NCI-H2107 treated with DMSO at 0.1 percent for 48 hours (cell line): ENCODE measurements around the gene MARCHF9.

ENCODE experiments used
- DNase-seq: peaks from one replicate; lab custom pipeline; 2025; ENCODE audit not compliant: unreplicated experiment; lab: John Stamatoyannopoulos, UW

The MARCHF9 gene

DNA sequence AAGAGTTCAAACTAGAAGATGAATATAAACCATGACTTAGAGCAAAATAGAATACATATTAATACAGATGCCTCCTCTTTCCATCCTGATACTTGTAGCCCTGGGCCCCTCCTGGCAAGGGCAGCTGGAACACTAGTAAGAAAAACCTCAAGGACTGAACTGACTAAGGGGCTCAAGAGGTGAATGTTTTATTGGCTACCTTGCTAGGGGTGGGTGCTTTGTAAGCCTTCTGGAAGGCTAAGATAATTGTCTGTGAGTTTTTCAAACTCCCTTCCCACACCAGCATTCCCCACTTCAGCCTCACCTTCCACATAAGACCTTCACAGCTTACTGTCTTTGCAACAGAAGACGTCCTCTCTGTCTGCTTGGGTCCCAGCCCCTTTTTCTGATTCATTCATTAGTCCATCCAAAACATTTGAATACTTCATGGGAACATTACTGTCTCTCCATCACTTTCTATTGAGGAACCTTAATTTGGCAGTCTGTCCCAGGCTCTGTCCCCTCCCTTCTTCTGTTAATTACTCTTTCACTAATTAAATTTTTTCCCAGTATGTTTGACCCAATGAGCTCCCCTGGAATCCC lies 1.1 kb upstream of the MARCHF9 start:
- no peak for DNase-seq

DNA sequence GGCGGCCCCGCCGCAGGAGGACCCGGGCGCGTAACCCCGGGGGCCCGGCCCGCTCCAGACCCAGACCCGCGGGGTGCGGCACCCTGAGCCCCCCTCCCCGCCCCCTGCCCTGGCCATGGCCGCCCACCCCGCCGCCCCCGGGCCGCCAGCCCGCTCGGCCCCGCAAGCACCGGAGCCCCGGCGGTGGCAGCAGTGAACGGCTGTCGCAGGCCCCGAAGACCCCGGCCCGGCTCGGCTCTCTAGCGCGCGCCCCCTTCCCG lies 221 bp downstream of the MARCHF9 start:
- DNase-seq: no peak

DNA sequence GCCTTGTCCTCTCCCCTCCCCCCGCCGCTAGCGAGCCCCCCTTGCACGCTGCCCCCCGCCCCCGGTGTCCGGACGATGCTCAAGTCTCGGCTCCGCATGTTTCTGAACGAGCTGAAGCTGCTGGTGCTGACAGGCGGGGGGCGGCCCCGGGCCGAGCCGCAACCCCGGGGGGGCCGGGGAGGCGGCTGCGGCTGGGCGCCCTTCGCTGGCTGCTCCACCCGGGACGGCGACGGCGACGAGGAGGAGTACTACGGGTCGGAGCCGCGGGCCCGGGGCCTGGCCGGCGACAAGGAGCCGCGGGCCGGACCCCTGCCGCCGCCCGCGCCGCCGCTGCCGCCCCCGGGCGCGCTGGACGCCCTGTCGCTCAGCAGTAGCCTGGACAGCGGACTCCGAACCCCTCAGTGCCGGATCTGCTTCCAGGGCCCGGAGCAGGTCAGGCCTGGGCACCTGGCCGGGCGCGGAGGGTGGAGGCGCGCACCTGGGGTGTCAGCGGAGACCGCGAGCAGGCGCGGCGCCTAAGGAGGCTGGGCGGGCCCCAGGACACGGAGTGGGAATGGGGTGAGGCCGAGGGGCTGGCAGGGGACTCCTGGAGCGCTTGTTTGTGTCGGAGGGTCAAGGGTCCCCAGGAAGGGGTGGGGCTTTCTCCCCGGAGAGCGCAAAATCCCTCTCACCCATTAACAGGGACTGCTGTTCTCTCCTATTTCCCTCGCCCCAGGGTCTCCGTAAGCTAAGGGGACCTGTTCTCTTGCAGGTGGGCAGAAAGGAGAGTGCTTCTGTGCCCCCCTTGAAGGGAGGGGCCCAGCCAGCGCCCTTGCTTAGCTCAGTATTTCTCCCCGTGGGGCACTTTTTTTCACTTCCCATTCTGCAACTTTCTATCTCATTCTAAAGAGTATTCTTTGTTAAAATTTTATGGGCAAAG lies 810 bp downstream of the MARCHF9 start:
- DNase-seq: no peak

DNA sequence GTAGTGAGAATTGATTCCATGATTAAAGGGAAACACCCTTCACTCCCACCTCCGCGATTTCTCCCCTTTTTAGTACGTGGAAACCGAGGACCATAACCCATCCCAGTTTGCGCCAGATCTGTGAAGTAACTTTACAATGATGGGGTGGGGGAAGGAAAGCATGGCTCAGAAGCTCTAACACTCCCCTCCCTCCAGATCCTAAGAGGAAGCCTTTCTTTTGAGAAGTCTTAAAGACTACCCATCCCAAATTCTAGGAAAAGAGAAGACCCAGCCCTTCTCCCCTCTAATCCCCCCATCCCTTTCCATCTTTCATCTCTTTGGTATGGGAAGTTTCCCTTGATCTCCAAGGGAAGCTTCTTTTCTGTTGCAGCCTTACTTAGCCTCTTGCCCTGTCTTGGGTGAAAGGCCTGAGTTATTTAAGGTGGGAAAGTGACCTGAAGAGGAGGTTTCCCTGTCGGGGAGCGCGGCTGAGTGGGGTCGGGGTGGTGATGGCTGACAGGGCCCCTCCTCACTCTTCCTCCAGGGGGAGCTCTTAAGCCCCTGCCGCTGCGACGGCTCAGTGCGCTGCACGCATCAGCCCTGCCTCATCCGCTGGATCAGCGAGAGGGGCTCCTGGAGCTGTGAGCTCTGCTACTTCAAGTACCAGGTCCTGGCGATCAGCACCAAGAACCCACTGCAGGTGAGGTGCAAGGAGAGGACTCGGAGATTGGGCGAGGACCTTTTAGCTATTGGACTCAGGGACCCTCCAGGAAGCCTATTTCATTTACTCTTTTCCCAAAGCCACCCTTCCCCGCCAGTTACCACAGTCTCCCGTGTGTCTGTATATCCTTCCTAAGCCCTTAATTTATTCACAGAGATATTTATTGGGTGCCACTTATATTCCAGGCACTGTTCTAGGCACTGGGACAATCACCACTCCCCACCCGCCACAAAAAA lies 1.8 kb downstream of the MARCHF9 start:
- no peak for DNase-seq

GRCh38 chr12:57757771-57758170 lies 2.9 kb downstream of the MARCHF9 start:
- no peak for DNase-seq

GRCh38 chr12:57758552-57759359 lies 3.9 kb downstream of the MARCHF9 start:
- no peak for DNase-seq

DNA sequence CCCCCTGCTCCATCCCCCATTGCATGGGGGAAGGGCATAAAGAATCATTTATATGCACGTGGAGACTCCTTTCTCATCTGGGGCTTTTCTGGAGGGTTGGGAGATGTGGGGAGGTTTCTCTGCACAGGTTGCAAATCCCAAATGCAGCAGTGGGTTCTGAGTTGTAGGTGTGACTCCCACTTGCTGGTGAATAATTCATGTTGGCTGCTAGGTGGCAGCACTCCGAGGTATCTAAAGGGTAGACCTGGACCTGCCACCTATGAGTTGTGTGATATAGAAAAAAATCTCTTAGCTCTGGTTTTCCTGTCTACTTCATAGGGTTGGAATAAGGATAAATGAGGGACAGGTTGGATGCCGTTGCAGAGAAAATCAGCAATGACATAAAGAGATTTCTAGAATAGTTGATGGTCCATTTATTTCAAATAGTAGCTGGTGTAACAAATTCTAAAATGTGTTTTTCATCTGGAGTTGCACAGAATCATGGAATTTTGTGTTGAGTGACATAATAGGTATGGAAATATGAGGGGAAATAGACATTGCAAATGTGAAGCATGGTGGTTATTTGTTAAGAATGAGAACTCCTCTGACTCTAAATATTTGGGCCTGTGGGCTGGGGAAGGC lies 4.6 kb downstream of the MARCHF9 start:
- no peak for DNase-seq

DNA sequence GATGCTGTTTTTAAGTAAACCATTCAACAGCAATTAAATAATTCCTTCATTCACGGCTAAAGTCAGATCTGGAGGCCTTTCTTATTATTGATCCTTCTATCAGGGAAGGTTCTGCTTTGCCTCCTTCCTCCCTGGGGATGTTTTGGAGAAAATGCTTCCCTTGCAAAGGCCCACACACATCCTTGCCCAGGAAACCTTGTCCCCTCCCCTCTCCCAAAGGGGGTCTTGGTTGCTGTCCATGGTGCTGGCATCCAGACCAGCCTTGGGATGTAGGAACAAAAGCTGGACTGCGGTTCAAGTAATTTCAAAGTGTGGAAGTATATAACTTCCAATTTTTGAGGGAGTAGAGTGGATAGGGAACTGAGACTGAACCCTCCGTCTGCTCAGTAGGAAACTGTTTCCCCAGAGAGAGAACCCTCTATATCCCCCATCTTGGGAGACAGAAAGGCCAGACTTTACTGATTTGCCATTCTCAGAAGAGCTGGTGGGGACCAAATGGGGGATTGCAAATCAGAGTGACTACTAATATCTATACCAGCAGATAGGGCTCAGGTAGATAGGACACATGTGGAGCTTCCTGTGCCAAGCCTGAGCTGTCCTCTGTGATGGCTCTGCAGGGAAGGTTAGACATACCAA lies 5.6 kb downstream of the MARCHF9 start:
- no peak for DNase-seq

GRCh38 chr12:57761391-57761998 lies 6.6 kb downstream of the MARCHF9 start:
- no peak for DNase-seq

GRCh38 chr12:57762463-57762862 lies 7.6 kb downstream of the MARCHF9 start:
- no peak for DNase-seq

GRCh38 chr12:57763881-57764661 lies 9.2 kb downstream of the MARCHF9 start:
- no peak for DNase-seq

- DNase-seq: no peak
Measured at GRCh38 chr12:57764662-57765002, 9.7 kb downstream of the MARCHF9 start.

DNA sequence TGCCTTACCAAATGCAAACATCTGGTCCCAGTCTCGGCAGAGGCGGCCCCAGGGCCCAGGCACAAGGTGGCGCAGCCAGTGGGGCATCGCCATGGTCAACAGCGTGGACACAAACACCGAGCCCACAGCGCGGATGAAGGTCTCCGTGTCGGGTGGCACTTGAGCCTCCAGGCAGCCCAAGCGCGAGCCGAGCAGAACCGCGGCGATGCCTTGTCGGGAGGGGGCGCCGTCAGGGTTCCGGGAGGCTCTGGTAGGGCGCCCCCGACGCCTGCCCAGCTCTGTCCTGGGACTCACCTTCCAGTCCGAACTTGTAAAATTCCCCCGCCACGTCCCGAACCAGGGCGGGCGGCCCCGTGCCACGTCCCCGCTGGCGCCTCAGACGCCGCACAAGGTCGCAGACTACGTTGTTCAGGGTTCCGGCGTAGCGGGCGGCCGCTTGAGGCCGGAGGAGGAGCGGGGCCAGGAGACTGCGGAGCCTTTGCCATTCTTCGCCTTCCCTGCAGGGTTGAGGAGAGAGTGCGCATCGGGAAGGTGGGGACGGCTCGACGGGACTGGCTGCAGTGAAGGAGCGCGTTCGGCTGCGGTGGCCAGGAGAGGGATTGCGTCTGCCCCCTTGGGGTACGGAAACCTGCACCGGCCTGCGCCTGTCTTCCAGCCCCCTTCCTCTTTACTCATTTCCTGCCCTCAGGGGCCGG lies 10.2 kb downstream of the MARCHF9 start:
- DNase-seq: no peak

DNA sequence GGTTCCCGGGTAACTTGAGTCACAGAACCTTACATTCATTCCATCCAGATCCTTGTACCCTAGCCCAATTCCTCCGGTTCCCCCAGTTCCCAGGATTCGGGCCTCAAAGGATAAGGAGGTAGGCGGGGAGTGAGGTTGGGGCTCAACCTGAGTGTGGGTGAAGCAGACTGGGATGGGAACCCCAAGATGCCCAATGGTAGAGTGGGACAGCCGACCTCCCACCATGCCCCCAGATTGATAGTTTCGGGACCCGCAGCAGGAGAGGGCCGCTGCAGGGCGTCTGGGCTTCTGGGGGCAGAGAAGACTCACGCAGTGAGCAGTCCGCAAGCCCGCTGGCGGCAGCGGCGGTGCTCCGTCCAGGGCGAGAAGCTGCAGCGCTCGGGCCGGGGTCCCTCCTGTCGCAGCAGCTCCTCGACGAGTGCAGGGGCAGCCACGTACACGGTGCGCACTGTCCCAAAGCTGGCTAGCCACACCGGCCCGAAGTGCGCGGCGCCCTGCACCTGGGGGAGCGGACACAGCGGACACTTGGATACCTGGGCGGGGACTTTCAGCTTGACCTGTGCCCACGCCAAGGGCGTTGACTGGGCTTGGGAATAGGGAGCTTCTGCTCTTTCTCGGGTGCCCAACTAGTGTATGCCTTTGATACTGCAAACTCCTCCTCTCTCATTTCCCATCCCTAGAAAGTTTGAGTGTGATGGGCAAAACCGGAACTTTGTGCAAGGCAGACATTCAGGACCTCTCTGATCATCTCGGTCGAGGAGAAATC lies 11.0 kb downstream of the MARCHF9 start:
- DNase-seq: no peak

- peak; percentile 75 for DNase-seq
Measured at GRCh38 chr12:57766464-57767304, 11.8 kb downstream of the MARCHF9 start, which contains the start of gene CYP27B1. Gene CYP27B1, minus strand, starts transcription at chr12:57767078. Its CDS starts 37 bp downstream, at chr12:57767041.

DNA sequence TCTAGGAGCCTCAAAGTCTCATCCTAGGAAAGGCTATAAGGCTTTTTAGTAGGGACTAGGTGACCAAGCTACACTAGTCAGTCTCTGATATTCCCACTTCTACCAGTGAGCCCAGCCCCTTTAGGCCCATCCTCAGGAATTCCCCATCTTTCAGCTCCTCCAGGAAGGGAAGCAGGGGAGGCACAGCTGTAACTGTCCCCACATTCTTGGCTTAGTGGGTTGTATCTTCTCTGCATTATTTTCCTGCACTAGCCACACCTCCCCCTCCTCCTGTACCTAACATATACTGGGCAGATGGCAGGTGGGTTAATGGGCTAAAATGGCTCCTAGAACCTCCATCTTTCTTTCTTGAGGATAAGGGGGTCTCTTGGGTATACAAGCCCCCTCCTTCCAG lies 12.4 kb downstream of the MARCHF9 start:
- no peak for DNase-seq

DNA sequence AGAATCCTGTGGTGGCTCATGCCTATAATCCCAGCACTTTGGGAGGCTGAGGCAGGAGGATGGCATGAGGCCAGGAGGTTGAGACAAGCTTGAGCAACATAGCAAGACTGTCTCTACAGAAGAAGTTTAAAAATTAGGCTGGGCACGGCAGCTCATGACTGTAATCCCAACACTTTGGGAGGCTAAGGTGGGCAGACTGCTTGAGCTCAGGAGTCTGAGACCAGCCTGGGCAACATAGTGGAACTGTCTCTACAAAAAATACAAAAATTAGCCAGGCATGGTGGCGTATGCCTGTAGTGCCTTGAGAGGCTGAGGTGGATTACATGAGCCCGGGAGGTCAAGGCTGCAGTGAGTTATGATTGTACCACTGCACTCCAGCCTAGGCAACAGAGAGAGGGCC lies 13.0 kb downstream of the MARCHF9 start:
- DNase-seq: no peak
